HFF-Myc (cell line): Measurements from ENCODE around the gene AKAP5.

Source experiments
- DNase-seq: peaks from one replicate; pipeline ENCODE4 v3.0.0-alpha.2; 2011; ENCODE audit warnings: low read depth; ENCODE audit errors: extremely low read depth
- H3K4me3 ChIP-seq: replicated peaks from 2 replicates; pipeline ENCODE4 v1.5.1; 2011; ENCODE audit warnings: low read depth, mild to moderate bottlenecking, control low read depth, low read length
- TF ChIP-seq, protein P1 (sequence below): IDR thresholded peaks from 2 replicates; pipeline ENCODE4 v1.5.1; 2012; ENCODE audit warnings: mild to moderate bottlenecking, low read depth, low read length, control low read depth; ENCODE audit errors: missing control alignments

The AKAP5 gene

DNA sequence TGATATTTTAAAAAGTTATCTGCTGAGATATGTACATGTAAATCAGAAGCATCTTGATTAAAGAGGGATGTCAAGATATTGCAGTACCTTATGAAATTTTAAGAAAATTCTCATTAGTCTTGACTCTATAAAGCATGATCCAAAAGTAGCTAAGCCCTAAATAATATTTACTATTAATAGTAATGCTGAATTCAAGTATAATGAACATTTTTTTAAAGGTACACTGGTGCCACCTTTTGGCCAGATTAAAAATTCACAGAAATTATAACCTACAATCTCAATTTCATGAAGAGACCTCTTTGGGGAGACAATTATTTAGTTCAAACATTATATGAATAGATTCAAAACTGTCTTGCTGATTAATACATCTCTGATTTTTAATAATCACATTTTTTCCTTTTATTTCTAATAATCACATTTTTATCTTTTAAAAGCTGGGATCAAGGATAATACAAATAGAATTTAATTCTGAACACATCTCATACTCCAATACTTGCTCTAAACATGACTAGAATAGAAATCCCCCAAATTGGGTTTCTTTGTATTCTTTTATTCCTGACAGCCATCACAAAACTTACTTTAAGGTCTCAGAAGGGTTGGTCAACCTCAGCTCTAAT, 13.4 kb downstream of the AKAP5 start:
- TF ChIP-seq, protein P1, sequence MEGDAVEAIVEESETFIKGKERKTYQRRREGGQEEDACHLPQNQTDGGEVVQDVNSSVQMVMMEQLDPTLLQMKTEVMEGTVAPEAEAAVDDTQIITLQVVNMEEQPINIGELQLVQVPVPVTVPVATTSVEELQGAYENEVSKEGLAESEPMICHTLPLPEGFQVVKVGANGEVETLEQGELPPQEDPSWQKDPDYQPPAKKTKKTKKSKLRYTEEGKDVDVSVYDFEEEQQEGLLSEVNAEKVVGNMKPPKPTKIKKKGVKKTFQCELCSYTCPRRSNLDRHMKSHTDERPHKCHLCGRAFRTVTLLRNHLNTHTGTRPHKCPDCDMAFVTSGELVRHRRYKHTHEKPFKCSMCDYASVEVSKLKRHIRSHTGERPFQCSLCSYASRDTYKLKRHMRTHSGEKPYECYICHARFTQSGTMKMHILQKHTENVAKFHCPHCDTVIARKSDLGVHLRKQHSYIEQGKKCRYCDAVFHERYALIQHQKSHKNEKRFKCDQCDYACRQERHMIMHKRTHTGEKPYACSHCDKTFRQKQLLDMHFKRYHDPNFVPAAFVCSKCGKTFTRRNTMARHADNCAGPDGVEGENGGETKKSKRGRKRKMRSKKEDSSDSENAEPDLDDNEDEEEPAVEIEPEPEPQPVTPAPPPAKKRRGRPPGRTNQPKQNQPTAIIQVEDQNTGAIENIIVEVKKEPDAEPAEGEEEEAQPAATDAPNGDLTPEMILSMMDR: no peak
- no peak for DNase-seq
- H3K4me3 ChIP-seq: no peak overlapping the region

DNA sequence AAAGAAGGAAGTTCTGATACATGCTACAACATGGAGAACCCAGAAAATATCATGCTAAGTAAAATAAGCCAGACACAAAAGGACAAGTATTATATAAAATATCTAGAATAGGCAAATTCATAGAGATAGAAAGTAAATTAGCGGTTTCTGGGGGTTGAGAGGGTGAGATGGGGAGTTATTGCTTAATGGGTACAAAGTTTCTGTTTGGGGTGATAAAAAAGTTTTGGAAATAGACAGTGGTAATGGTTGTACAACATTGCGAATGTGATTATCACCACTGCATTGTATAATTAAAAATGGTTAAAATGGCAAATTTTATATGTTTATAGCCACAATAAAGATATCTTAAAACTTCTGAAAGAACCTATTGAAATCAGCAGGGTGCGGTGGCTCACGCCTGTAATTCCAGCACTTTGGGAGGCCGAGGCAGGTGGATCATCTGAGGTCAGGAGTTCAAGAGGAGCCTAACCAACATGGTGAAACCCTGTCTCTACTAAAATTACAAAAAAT, 23.3 kb downstream of the AKAP5 start:
- TF ChIP-seq, protein P1: no peak
- H3K4me3 ChIP-seq: no peak overlapping the region
- DNase-seq: no peak

- no peak overlapping the region for H3K4me3 ChIP-seq
- TF ChIP-seq, protein P1: no peak
- DNase-seq: no peak
Observed at GRCh38 chr14:64491637-64492036, 26.3 kb downstream of the AKAP5 start.

- TF ChIP-seq, protein P1: no peak
- DNase-seq: no peak
- no peak overlapping the region for H3K4me3 ChIP-seq
Observed at GRCh38 chr14:64493455-64493854, 28.2 kb downstream of the AKAP5 start.

DNA sequence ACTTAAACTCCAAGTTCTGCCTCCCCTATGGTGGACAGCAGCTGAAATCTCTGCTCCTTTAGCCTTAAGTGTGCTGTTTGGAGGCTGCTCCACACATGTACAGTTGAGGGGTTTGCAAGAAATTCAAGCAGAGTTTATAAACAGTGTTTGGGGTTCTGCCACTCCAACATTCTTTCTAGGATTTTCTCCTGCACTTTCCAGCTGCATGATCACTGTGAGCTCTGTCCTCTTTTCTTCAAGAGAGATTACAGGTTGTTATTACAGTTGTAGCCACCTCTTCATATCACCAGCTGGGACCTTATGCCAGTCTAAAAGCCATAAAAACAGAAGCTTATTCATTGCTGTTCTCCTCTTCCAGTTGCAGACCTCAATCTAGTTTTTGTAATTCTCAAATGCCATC, 30.0 kb downstream of the AKAP5 start:
- DNase-seq: no peak

DNA sequence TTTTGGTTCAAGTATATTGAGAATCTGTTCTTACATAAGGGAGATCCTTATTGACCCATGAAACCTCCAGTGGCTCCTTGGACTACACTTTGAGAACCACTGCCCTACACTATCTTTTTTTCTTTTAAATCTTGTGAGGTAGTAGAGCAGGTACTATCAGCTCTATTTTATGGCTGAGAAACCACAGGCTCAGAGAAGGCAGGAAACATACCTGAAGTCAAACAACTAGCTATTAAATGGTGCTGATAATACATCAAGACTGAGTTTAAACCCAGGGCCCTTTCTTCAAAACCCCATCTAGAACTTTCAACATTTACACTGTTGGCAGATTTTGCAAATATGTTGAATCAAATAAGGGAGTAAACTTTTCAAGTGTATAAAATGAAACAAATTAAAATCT, 31.5 kb downstream of the AKAP5 start:
- TF ChIP-seq, protein P1: no peak
- no peak for DNase-seq
- H3K4me3 ChIP-seq: no peak overlapping the region

More for the DNA sequence above, 30.0 kb downstream of the AKAP5 start:
- TF ChIP-seq, protein P1: no peak
- H3K4me3 ChIP-seq: no peak overlapping the region

GRCh38 chr14:64500088-64500487, 34.8 kb downstream of the AKAP5 start:
- H3K4me3 ChIP-seq: no peak overlapping the region
- DNase-seq: no peak
- TF ChIP-seq, protein P1: no peak
